GM12878 (cell line): Measurements from ENCODE around the gene PIP4K2A. TPM values are rescaled to one million over a fixed set of nuclear protein-coding genes. Genes with fewer than 3 reads are reported as not detected.

ENCODE experiments used
- ATAC-seq: fragments of 200-7000 bp; cut with Tn5 transposase; 3 replicates; pipeline ENCODE4 v1.9.1; 2020; ENCODE audit warnings: mild to moderate bottlenecking, moderate library complexity
- BruUV-seq: library from RNA; stranded (reverse); fragments of 400-500 nt; replicated peaks from 2 replicates; lab custom pipeline; 2021; lab: Mats Ljungman, UMichigan
- CTCF ChIA-PET: fragments of 300-600 bp; sonication (Branson Sonifier 250); formaldehyde crosslinking; extraction: SDS; loops from one replicate; lab custom pipeline; 2021; ENCODE audit warnings: inconsistent platforms; lab: Yijun Ruan, JAX
- POLR2A ChIA-PET: fragments of 350-600 bp; formaldehyde crosslinking; extraction: SDS; loops from one replicate; lab custom pipeline; 2021; ENCODE audit warnings: inconsistent platforms; lab: Charles Lee
- RAD21 ChIA-PET: fragments of 300-600 bp; sonication (Branson Sonifier 250); formaldehyde crosslinking; loops from one replicate; lab custom pipeline; 2023; ENCODE audit warnings: antibody characterized with exemption; ENCODE audit not compliant: unreplicated experiment; lab: Charles Lee
- SMC1A ChIA-PET: fragments of 300-600 bp; sonication (Branson Sonifier 250); formaldehyde crosslinking; loops from one replicate; lab custom pipeline; 2023; ENCODE audit not compliant: unreplicated experiment, uncharacterized antibody; lab: Charles Lee
- DNase-seq: peaks from one replicate; pipeline ENCODE4 v3.0.0-alpha.2; 2011; ENCODE audit warnings: low read depth, low spot score
- FAIRE-seq: peaks from 3 replicates; lab custom pipeline; 2011; peaks lifted over from hg19 to GRCh38; lab: Jason Lieb, UNC
- H2AFZ ChIP-seq: 2 replicates; pipeline ENCODE4 v1.6.0; 2011; ENCODE audit warnings: low read depth, low read length, control low read depth; ENCODE audit not compliant: control insufficient read depth
- H3K27ac ChIP-seq: 2 replicates; pipeline ENCODE4 v1.5.1; 2011; ENCODE audit warnings: control low read depth; ENCODE audit not compliant: control insufficient read depth, insufficient read depth
- H3K27me3 ChIP-seq, 2 experiments: replicated peaks in 1 of 2; 2 replicates each; pipeline versions ENCODE4 v1.6.0 to v1.6.1; 2011; ENCODE audit warnings: low read length in 1 of 2; ENCODE audit not compliant: control insufficient read depth in 2 of 2, insufficient read depth in 2 of 2
- H3K36me3 ChIP-seq, 2 experiments: 2 replicates each; pipeline ENCODE4 v1.5.1; 2011; ENCODE audit warnings: low read length in 1 of 2; ENCODE audit not compliant: control insufficient read depth in 2 of 2, insufficient read depth in 2 of 2
- H3K4me1 ChIP-seq: 2 replicates; pipeline ENCODE4 v1.6.1; 2011; ENCODE audit warnings: mild to moderate bottlenecking, low read length, moderate library complexity, mixed read lengths; ENCODE audit not compliant: control insufficient read depth, insufficient read depth
- H3K4me2 ChIP-seq: 2 replicates; pipeline ENCODE4 v1.6.0; 2011; ENCODE audit warnings: control low read depth; ENCODE audit not compliant: control insufficient read depth, insufficient read depth
- H3K4me3 ChIP-seq: fragments of 200-600 bp; sonication (generic); 2 replicates; pipeline ENCODE4 v1.5.1; 2016
- H3K79me2 ChIP-seq: 2 replicates; pipeline ENCODE4 v1.6.0; 2011; ENCODE audit warnings: low read length; ENCODE audit not compliant: control insufficient read depth, insufficient read depth
- H3K9ac ChIP-seq: 2 replicates; pipeline ENCODE4 v1.8.0; 2011; ENCODE audit warnings: low read length, control low read depth, mixed read lengths; ENCODE audit not compliant: control insufficient read depth, insufficient read depth
- H3K9me3 ChIP-seq: replicated peaks from 3 replicates; pipeline ENCODE4 v1.5.1; 2011; ENCODE audit warnings: mild to moderate bottlenecking, low read length; ENCODE audit not compliant: control insufficient read depth, insufficient read depth
- H4K20me1 ChIP-seq: 2 replicates; pipeline ENCODE4 v1.6.0; 2011; ENCODE audit not compliant: control insufficient read depth, insufficient read depth
- ATF3 ChIP-seq: IDR thresholded peaks from 2 replicates; pipeline ENCODE4 v1.6.1; 2011; ENCODE audit warnings: low read depth, mild to moderate bottlenecking, low read length, moderate library complexity, borderline replicate concordance; ENCODE audit errors: extremely low read depth
- BCL11A ChIP-seq: IDR thresholded peaks from 2 replicates; pipeline ENCODE4 v1.6.1; 2011; ENCODE audit warnings: low read depth, low read length
- CREM ChIP-seq: IDR thresholded peaks from 2 replicates; pipeline ENCODE4 v1.6.1; 2014; ENCODE audit warnings: antibody characterized with exemption, low read depth
- ETV6 ChIP-seq, 2 experiments: fragments of 450-650 bp in 1 of 2; IDR thresholded peaks in 1 of 2; conservative IDR thresholded peaks in 1 of 2; 2 replicates each; pipeline ENCODE4 v1.6.1; 2014; ENCODE audit warnings: antibody characterized with exemption in 1 of 2, borderline replicate concordance in 1 of 2, low read depth in 1 of 2, mild to moderate bottlenecking in 1 of 2, moderate library complexity in 1 of 2
- GATAD2B ChIP-seq: fragments of 450-650 bp; conservative IDR thresholded peaks from 2 replicates; pipeline ENCODE4 v1.6.1; 2017; ENCODE audit warnings: low read depth, mild to moderate bottlenecking, moderate library complexity
- HDGF ChIP-seq: fragments of 450-650 bp; IDR thresholded peaks from 2 replicates; pipeline ENCODE4 v1.6.1; 2016; ENCODE audit warnings: antibody characterized with exemption
- MTA3 ChIP-seq: IDR thresholded peaks from 2 replicates; pipeline ENCODE4 v1.6.1; 2012; ENCODE audit warnings: low read length, inconsistent platforms, borderline replicate concordance
- NR2C2 ChIP-seq: IDR thresholded peaks from 2 replicates; pipeline ENCODE4 v1.6.1; 2011; ENCODE audit warnings: borderline replicate concordance, low read depth; ENCODE audit not compliant: control insufficient read depth, insufficient read length
- RAD21 ChIP-seq: IDR thresholded peaks from 2 replicates; pipeline ENCODE4 v1.6.1; 2011; ENCODE audit warnings: mild to moderate bottlenecking, low read depth, low read length, moderate library complexity; ENCODE audit not compliant: insufficient read depth
- RCOR1 ChIP-seq: conservative IDR thresholded peaks from 2 replicates; pipeline ENCODE4 v1.6.1; 2012; ENCODE audit warnings: low read depth, low read length, improper control_type of control experiment
- RUNX3 ChIP-seq: IDR thresholded peaks from 2 replicates; pipeline ENCODE4 v1.6.1; 2012; ENCODE audit warnings: low read length, inconsistent platforms
- TAF1 ChIP-seq: IDR thresholded peaks from 2 replicates; pipeline ENCODE4 v1.6.1; 2011; ENCODE audit warnings: mild to moderate bottlenecking, low read depth, low read length, borderline replicate concordance
- WGBS: methylation state at CpG from one replicate; pipeline ENCODE4 v1.1.6; 2016; ENCODE audit warnings: low lambda C conversion rate; ENCODE audit not compliant: insufficient replicate concordance, insufficient coverage; ENCODE audit errors: missing lambda C conversion rate; 5-methylcytosine and 5-hydroxymethylcytosine counted together
- in situ Hi-C: fragments of 300-500 bp; cut with MboI; formaldehyde crosslinking; loops from 9 replicates; pipeline ENCODE4 v1.14.3; 2018; ENCODE audit warnings: mixed read lengths
- intact Hi-C: fragments of 100-400 bp; cut with micrococcal nuclease; formaldehyde crosslinking; loops from one replicate; pipeline ENCODE4 v1.14.2; 2022; ENCODE audit not compliant: unreplicated experiment
- polyA plus RNA-seq, 11 experiments: library from polyadenylated mRNA; depleted of rRNA in 4 of 11; unstranded in 6 of 11; stranded (reverse) in 5 of 11; fragments of >200 nt; fragmentation: Nextera tagmentation in 4 of 11; fragmentation: Illumina TruSeq in 1 of 11; extraction: Ambion mirVana in 4 of 11; extraction: Trizol in 1 of 11; gene quantifications; 1 replicate in 1 of 11; 2 replicates in 10 of 11; pipeline versions ENCODE4 v1.2.1 to v1.2.3, GENCODE V29; 2011 to 2016; ENCODE audit warnings: inconsistent platforms in 2 of 11, missing spikeins in 2 of 11, low read depth in 1 of 11
- total RNA-seq, 4 experiments: library from RNA; depleted of rRNA in 3 of 4; stranded (reverse); fragments of >200 nt in 3 of 4; fragmentation: Illumina TruSeq in 1 of 4; extraction: Trizol in 1 of 4; gene quantifications; 2 replicates each; pipeline versions ENCODE4 v1.2.1 to v1.2.3, GENCODE V29; 2013 to 2021
- TF ChIP-seq, protein P1 (sequence below): IDR thresholded peaks from 2 replicates; pipeline ENCODE4 v1.6.1; 2012; ENCODE audit warnings: low read length, inconsistent platforms
- TF ChIP-seq, protein P2 (sequence below): fragments of 450-650 bp; formaldehyde crosslinking; IDR thresholded peaks from 2 replicates; pipeline ENCODE4 v1.5.0; 2022; ENCODE audit warnings: mild to moderate bottlenecking, missing genetic modification characterization
- TF ChIP-seq, protein P3 (sequence below): IDR thresholded peaks from 2 replicates; pipeline ENCODE4 v1.6.1; 2011; ENCODE audit warnings: borderline replicate concordance, low read depth, mild to moderate bottlenecking, moderate library complexity, low read length; ENCODE audit not compliant: insufficient read depth, poor library complexity, severe bottlenecking

Gene PIP4K2A
- total and polyA plus RNA-seq, 10 of the 15 experiments (the other 5 are each of a cell fraction or from before 2014, with no cell fraction given), result 54.3 to 139 (median 84.4) TPM

DNA sequence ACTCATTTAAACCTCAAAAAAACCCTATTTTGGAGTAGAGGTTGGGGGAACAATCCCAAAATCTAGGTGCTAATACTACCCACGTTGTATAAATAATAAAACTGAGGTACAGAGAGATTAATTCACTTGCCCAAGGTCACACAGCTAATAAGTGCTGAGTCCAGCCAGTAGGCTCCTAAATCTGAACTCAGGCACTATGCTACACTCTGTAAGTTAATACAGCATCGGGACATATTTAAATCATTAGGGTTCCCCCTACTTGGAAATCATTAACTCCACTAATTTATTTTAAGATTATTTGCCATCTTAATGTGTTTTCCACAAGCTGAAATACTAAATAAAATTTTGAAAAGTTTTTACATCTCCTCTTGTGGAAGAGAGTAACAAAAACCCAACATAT, 24.2 kb downstream of the PIP4K2A start:
- FAIRE-seq, result no peak
- in situ Hi-C loops, result no loop called here
- CTCF ChIA-PET, result interaction anchor here (1.5 to 2.6 kb wide), 3 partner anchors 11 to 41 kb away, joined by 3 to 10 read pairs (median 8); no protein-coding TSS in a partner anchor
- TF ChIP-seq BCL11A (no peak), RUNX3 (no peak), ETV6 (conservative IDR thresholded peaks at IDR 0.05 in 1 of 2, IDR thresholded peaks at IDR 0.05 in 1 of 2; ENCODE audit: borderline replicate concordance in 1 of 2, low read depth in 1 of 2) (no peak), TAF1 (no peak), RAD21 (no peak), NR2C2 (no peak), CREM (no peak), MTA3 (no peak), GATAD2B (no peak), HDGF (no peak), ATF3 (no peak), RCOR1 (no peak)
- TF ChIP-seq, protein P1, sequence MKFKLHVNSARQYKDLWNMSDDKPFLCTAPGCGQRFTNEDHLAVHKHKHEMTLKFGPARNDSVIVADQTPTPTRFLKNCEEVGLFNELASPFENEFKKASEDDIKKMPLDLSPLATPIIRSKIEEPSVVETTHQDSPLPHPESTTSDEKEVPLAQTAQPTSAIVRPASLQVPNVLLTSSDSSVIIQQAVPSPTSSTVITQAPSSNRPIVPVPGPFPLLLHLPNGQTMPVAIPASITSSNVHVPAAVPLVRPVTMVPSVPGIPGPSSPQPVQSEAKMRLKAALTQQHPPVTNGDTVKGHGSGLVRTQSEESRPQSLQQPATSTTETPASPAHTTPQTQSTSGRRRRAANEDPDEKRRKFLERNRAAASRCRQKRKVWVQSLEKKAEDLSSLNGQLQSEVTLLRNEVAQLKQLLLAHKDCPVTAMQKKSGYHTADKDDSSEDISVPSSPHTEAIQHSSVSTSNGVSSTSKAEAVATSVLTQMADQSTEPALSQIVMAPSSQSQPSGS, result no peak
- TF ChIP-seq, protein P2, sequence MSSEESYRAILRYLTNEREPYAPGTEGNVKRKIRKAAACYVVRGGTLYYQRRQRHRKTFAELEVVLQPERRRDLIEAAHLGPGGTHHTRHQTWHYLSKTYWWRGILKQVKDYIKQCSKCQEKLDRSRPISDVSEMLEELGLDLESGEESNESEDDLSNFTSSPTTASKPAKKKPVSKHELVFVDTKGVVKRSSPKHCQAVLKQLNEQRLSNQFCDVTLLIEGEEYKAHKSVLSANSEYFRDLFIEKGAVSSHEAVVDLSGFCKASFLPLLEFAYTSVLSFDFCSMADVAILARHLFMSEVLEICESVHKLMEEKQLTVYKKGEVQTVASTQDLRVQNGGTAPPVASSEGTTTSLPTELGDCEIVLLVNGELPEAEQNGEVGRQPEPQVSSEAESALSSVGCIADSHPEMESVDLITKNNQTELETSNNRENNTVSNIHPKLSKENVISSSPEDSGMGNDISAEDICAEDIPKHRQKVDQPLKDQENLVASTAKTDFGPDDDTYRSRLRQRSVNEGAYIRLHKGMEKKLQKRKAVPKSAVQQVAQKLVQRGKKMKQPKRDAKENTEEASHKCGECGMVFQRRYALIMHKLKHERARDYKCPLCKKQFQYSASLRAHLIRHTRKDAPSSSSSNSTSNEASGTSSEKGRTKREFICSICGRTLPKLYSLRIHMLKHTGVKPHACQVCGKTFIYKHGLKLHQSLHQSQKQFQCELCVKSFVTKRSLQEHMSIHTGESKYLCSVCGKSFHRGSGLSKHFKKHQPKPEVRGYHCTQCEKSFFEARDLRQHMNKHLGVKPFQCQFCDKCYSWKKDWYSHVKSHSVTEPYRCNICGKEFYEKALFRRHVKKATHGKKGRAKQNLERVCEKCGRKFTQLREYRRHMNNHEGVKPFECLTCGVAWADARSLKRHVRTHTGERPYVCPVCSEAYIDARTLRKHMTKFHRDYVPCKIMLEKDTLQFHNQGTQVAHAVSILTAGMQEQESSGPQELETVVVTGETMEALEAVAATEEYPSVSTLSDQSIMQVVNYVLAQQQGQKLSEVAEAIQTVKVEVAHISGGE (CRISPR knock-in tag), result no peak
- TF ChIP-seq, protein P3, sequence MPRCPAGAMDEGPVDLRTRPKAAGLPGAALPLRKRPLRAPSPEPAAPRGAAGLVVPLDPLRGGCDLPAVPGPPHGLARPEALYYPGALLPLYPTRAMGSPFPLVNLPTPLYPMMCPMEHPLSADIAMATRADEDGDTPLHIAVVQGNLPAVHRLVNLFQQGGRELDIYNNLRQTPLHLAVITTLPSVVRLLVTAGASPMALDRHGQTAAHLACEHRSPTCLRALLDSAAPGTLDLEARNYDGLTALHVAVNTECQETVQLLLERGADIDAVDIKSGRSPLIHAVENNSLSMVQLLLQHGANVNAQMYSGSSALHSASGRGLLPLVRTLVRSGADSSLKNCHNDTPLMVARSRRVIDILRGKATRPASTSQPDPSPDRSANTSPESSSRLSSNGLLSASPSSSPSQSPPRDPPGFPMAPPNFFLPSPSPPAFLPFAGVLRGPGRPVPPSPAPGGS, result no peak

More for the DNA sequence above, 24.2 kb downstream of the PIP4K2A start:
- intact Hi-C loops, result no loop called here
- WGBS, result 47% methylated on average over 2 of the region's 2 CpGs
- Histone ChIP-seq H3K4me3 (no peak overlapping the region), H3K27me3 (no peaks in the 10 kb centered on the region), H3K9ac (no peak overlapping the region), H3K4me2 (no peak overlapping the region), H3K9me3 (peaks cover 5% of the 10 kb centered on the region; the same call in 2 of the 3 replicates), H3K79me2 (peaks cover 100% of the 10 kb centered on the region), H3K36me3 (no peaks in the 10 kb centered on the region; a peak in 3 of 4 replicates), H2AFZ (no peak overlapping the region), H3K27ac (no peak overlapping the region), H3K4me1 (peaks cover 35% of the 10 kb centered on the region), H4K20me1 (no peaks in the 10 kb centered on the region)
- ATAC-seq (peak; percentile 70), DNase-seq (no peak)
- ChIA-PET POLR2A (interaction anchor here (0.6 to 2.7 kb wide), 7 partner anchors 11 to 209 kb away, joined by 3 to 21 read pairs (median 4); no protein-coding TSS in a partner anchor), RAD21 (interaction anchor here (0.8 to 3.0 kb wide), 10 partner anchors 9 to 85 kb away, joined by 3 to 14 read pairs (median 4); no protein-coding TSS in a partner anchor), SMC1A (interaction anchor here (0.9 to 4.5 kb wide), 10 partner anchors 12 to 292 kb away, joined by 3 to 56 read pairs (median 5); no protein-coding TSS in a partner anchor)
- no TSS peak for BruUV-seq
